Measurements from ENCODE around the gene PLXNA2. TPM values are rescaled to one million over a fixed set of nuclear protein-coding genes. Genes with fewer than 3 reads are reported as not detected.
A peak's percentile ranks its signal among the peaks of the same experiment; 100 is the strongest.

The PLXNA2 gene
- total and polyA plus RNA-seq, 8 donors, result 48.7 to 137 (median 72.9) TPM

DNA sequence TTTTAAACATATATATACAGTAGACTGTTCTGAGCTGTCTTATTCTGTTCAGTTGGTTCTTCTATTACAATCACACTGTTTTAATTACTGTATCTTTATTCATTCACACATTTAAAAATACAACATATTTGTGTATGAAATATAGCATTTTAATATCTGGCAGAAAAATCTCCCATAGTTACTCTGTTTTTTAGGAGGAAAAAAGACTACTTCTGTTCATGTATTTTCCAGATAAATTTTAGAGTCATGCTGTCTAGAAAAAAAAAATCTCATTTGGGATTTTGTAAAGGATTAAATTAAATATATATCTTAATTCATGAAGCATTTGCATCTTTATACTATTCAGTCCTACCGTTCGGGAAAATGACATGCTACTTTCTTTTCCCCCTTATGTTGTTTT lies 231.5 kb downstream of the PLXNA2 start:
- Histone ChIP-seq H3K36me3 (no peaks in the 10 kb centered on the region), H3K4me1 (peaks cover 0 to 6% (median 0%) of the 10 kb centered on the region in 3 donors), H3K4me3 (no peak overlapping the region), H3K27ac (no peak overlapping the region), H3K9me3 (no peaks in the 10 kb centered on the region), H3K27me3 (no peaks in the 10 kb centered on the region)
- 44 to 50% methylated on average over 2 of the region's 2 CpGs for WGBS, 2 donors
- TF ChIP-seq, protein P1, sequence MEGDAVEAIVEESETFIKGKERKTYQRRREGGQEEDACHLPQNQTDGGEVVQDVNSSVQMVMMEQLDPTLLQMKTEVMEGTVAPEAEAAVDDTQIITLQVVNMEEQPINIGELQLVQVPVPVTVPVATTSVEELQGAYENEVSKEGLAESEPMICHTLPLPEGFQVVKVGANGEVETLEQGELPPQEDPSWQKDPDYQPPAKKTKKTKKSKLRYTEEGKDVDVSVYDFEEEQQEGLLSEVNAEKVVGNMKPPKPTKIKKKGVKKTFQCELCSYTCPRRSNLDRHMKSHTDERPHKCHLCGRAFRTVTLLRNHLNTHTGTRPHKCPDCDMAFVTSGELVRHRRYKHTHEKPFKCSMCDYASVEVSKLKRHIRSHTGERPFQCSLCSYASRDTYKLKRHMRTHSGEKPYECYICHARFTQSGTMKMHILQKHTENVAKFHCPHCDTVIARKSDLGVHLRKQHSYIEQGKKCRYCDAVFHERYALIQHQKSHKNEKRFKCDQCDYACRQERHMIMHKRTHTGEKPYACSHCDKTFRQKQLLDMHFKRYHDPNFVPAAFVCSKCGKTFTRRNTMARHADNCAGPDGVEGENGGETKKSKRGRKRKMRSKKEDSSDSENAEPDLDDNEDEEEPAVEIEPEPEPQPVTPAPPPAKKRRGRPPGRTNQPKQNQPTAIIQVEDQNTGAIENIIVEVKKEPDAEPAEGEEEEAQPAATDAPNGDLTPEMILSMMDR (IDR thresholded peaks at IDR 0.05), result no peak
- intact Hi-C loops (cut with DNase I), result no loop called here
- DNase-seq (no peak), FAIRE-seq (no peak), ATAC-seq (no peak)

DNA sequence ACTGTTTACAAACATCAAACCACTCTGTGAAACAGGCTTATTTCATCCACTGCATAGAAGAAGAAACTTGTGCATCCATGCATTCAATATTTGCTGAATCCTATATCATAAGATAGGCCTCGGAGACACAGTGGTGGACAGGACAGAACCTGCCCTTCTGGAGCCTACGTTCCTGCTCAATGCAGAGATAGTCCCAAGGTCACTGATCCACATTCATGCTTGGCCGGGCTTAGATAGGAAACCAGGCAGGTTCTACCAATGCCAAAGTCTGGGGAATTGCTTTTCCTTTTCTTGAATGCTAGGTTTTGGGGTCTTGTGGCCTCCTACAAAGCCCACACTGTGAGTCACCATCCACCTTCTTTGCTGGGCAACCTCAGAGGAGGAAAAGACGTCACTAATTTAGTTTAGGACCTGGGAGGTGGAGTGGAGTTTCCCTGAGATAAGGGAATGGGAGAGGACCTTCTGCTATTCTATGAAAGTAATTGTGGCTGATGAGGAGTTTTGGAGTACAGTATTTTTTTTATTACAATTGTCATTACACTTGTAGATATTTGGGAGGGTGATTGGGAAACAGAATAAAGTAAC lies 233.6 kb downstream of the PLXNA2 start:
- TF ChIP-seq, protein P1 (IDR thresholded peaks at IDR 0.05), result no peak

DNA sequence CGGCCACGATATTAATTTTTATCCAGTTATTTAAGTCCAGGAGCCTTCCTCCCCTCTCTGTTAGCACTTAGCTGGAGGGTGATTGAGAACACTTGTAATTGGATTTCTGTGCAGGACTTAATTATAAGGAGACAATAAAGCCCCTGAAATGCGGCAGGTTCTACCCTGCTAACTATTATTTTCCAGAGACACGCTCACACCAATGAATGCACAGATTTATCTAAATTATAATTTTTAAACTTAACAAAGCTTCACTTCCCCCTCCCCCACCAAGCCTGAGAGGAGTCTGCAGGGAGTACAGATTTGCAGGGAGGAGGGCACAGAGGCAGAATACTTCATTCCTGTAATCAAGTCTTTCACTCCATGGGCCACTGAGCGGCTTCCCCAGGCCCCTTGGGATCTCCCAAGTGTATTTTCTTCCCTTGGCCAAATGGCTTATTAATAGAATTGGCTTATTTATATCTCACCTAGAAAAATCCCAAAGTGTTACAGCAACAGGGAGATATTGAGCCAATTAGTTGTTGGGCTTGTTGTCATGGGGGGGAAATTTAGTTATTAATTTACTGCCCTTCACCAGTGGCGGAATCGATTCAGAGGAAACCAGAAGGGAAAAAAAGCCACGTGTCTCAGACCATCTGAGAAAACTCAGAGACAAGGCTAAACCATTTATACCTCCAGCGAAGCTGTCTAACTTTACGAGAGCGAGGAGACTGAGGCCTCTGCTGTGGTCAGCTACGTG lies 234.3 kb downstream of the PLXNA2 start:
- no peaks in the 10 kb centered on the region for H3K36me3 ChIP-seq
- FAIRE-seq (no peak), DNase-seq (no peak), ATAC-seq (peak in 3 of 4 donors; percentile 42 to 55 (median 42))
- peaks cover 0 to 6% (median 0%) of the 10 kb centered on the region in 3 donors for H3K4me1 ChIP-seq
- intact Hi-C loops (cut with DNase I), result no loop called here
- 61 to 62% methylated on average over 12 of the region's 12 CpGs for WGBS, 2 donors
- H3K9me3 ChIP-seq, result no peaks in the 10 kb centered on the region
- H3K27me3 ChIP-seq, result no peaks in the 10 kb centered on the region
- peak overlapping the region in 2 of 4 donors; percentile 7 to 52 for H3K27ac ChIP-seq
- no peak overlapping the region for H3K4me3 ChIP-seq
- TF ChIP-seq, protein P1 (IDR thresholded peaks at IDR 0.05), result no peak

More for the DNA sequence above, 233.6 kb downstream of the PLXNA2 start:
- FAIRE-seq (no peak), DNase-seq (no peak), ATAC-seq (peak; percentile 23 to 65 (median 42))
- peak overlapping the region in 2 of 4 donors; percentile 7 to 52 for H3K27ac ChIP-seq
- intact Hi-C loops (cut with DNase I), result no loop called here
- H3K4me1 ChIP-seq, result peaks cover 0 to 6% (median 0%) of the 10 kb centered on the region in 3 donors
- no peak overlapping the region for H3K4me3 ChIP-seq
- no peaks in the 10 kb centered on the region for H3K27me3 ChIP-seq
- no peaks in the 10 kb centered on the region for H3K9me3 ChIP-seq
- 13 to 16% methylated on average over 4 of the region's 4 CpGs for WGBS, 2 donors
- no peaks in the 10 kb centered on the region for H3K36me3 ChIP-seq

DNA sequence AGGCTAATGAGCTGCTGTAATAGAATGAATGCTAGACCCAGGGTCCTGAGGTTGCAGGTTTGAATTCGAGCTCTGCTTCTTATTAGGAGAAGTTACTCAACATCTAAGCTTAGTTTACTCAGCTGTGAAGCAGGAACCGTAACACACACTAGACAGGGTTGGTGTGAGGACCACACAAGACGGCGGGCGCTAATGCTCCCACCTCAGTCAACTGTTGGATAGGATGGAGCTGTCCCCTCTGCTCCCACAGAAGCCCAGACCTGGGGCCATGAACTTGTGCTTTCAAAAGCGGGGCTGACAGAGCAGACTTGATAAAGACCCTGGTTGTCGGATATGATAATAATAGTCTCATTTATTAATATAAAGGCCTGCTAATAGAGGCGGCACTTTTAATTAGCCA lies 234.9 kb downstream of the PLXNA2 start:
- H3K27ac ChIP-seq, result no peak overlapping the region
- intact Hi-C loops (cut with DNase I), result no loop called here
- FAIRE-seq (no peak), DNase-seq (no peak), ATAC-seq (no peak)
- H3K27me3 ChIP-seq, result no peaks in the 10 kb centered on the region
- no peak overlapping the region for H3K4me3 ChIP-seq
- H3K4me1 ChIP-seq, result peaks cover 0 to 6% (median 0%) of the 10 kb centered on the region in 3 donors
- no peaks in the 10 kb centered on the region for H3K9me3 ChIP-seq
- TF ChIP-seq, protein P1 (IDR thresholded peaks at IDR 0.05), result no peak
- H3K36me3 ChIP-seq, result no peaks in the 10 kb centered on the region
- 94% methylated on average over 8 of the region's 8 CpGs for WGBS, 2 donors

DNA sequence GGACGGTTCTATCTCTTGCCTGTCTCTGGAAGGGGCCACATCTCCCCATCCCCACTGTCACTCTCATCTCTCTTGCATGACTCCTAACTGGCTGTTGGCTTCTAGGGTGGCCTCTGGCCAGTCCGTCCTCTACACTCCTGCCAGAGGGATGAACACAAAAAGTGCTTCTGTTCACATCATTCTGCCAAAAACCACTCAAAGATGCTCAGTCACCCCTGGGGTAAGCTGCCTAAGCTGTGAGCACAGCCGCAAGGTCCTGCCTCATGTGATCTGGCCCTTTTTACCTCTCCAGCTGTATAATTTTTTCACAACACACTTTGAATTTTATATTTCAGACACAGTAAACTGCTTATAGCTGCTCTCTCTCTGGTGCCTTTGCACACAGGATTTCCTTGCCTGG lies 235.7 kb downstream of the PLXNA2 start:
- WGBS, 2 donors, result 85 to 89% methylated on average over 3 of the region's 3 CpGs
- intact Hi-C loops (cut with DNase I), result no loop called here
- no peaks in the 10 kb centered on the region for H3K36me3 ChIP-seq
- no peaks in the 10 kb centered on the region for H3K27me3 ChIP-seq
- H3K4me3 ChIP-seq, result no peak overlapping the region
- TF ChIP-seq, protein P1 (IDR thresholded peaks at IDR 0.05), result no peak
- no peak for DNase-seq
- no peak for FAIRE-seq
- H3K27ac ChIP-seq, result peak overlapping the region in 1 of 4 donors; percentile 5
- ATAC-seq, result peak in 1 of 4 donors; percentile 15
- H3K9me3 ChIP-seq, result no peaks in the 10 kb centered on the region
- peaks cover 0 to 6% (median 0%) of the 10 kb centered on the region in 3 donors for H3K4me1 ChIP-seq

Measured in pancreas (tissue), 10 donors.